RPMI8226 (cell line): Measurements from ENCODE around the gene THSD7A.

Source experiments
- DNase-seq: peaks from one replicate; pipeline ENCODE4 v3.0.0-alpha.2; 2015

THSD7A gene

GRCh38 chr7:11369696-11370095 is 462.3 kb downstream of the THSD7A start:
- no peak for DNase-seq

- no peak for DNase-seq
Measured at GRCh38 chr7:11366118-11366517, 465.9 kb downstream of the THSD7A start.

GRCh38 chr7:11358637-11359036 is 473.4 kb downstream of the THSD7A start:
- no peak for DNase-seq

- DNase-seq: no peak
Measured at GRCh38 chr7:11355399-11356005, 476.5 kb downstream of the THSD7A start.

GRCh38 chr7:11346302-11346701 is 485.7 kb downstream of the THSD7A start:
- no peak for DNase-seq

GRCh38 chr7:11345621-11346020 is 486.4 kb downstream of the THSD7A start:
- DNase-seq: no peak

GRCh38 chr7:11343818-11344413 is 488.1 kb downstream of the THSD7A start:
- peak; percentile 64 for DNase-seq

- no peak for DNase-seq
Measured at GRCh38 chr7:11343136-11343535, 488.9 kb downstream of the THSD7A start.

- DNase-seq: no peak
Measured at GRCh38 chr7:11341285-11341944, 490.6 kb downstream of the THSD7A start.

- no peak for DNase-seq
Measured at GRCh38 chr7:11336432-11336831, 495.6 kb downstream of the THSD7A start.

- DNase-seq: no peak
Measured at GRCh38 chr7:11335947-11336346, 496.1 kb downstream of the THSD7A start.

- DNase-seq: no peak
Measured at GRCh38 chr7:11332865-11333228, 499.2 kb downstream of the THSD7A start.

GRCh38 chr7:11332186-11332864 is 499.7 kb downstream of the THSD7A start:
- no peak for DNase-seq

- DNase-seq: no peak
Measured at GRCh38 chr7:11331128-11332102, 500.6 kb downstream of the THSD7A start.

GRCh38 chr7:11330717-11331116 is 501.3 kb downstream of the THSD7A start:
- DNase-seq: no peak

- DNase-seq: no peak
Measured at GRCh38 chr7:11330208-11330607, 501.8 kb downstream of the THSD7A start.

- no peak for DNase-seq
Measured at GRCh38 chr7:11329626-11330025, 502.4 kb downstream of the THSD7A start.

- no peak for DNase-seq
Measured at GRCh38 chr7:11328309-11328708, 503.7 kb downstream of the THSD7A start.

- DNase-seq: no peak
Measured at GRCh38 chr7:11327633-11328032, 504.4 kb downstream of the THSD7A start.
